ENCODE measurements around the gene FLOT2. TPM values are rescaled to one million over a fixed set of nuclear protein-coding genes. Genes with fewer than 3 reads are reported as not detected.
"Not testable (repeated sequence)": the region's sequence is repeated elsewhere in the genome, so short reads cannot be mapped to it uniquely, and the experiment has no call there.

FLOT2 gene
- total RNA-seq, 8 experiments from 2014 or later, result 22.2 to 61.3 (median 39.7) TPM

GRCh38 chr17:28934508-28934907 lies 37.0 kb upstream of the FLOT2 start:
- 84 to 100% (median 97%) methylated on average over 3 to 8 of the region's 8 CpGs; no CpG with 5 or more reads in 3 of the 10 experiments for WGBS, 10 experiments
- H3K27ac ChIP-seq; ATAC-seq (replicated peaks in 6 of 8); in situ Hi-C loops (cut with MboI; ENCODE audit: low pct_unique_long_range_greater_than_20kb in 2 of 9, low sequenced_read_pairs in 9 of 9, unreplicated experiment in 9 of 9); H3K4me3 ChIP-seq: not testable (repeated sequence)
- peaks cover 13 to 15% of the 10 kb centered on the region in 2 donors for H3K4me1 ChIP-seq (replicated peaks in 1 of 2)

DNA sequence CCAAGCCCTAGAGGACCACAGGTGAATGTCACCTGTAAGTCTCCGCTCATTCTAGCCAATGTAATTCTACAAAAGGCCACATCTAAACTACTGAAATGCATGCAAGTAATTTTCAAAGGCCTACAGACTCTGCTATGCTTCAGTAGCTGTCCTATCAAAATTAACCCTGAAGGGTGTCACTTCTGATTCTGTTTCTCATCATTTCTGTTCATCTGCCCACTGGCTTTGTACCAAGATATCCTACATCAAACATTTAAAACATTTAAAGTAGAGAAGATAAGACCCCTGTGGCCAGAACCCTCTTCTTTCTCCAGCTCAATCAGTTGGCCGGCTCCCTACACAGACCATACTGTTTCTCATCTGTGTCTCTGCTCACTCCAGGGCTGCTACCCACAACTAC lies 32.3 kb upstream of the FLOT2 start:
- no peak overlapping the region for H3K27ac ChIP-seq
- no peak for ATAC-seq (replicated peaks in 6 of 8)
- in situ Hi-C loops (cut with MboI; ENCODE audit: low pct_unique_long_range_greater_than_20kb in 2 of 9, low sequenced_read_pairs in 9 of 9, unreplicated experiment in 9 of 9), result loop anchor here in 1 of 9 experiments (10.0 kb wide), 1 partner anchor 165 kb away; no protein-coding TSS in a partner anchor
- no peaks in the 10 kb centered on the region for H3K4me1 ChIP-seq (replicated peaks in 1 of 2)
- 83 to 100% (median 100%) methylated on average over 1 to 2 of the region's 2 CpGs; no CpG with 5 or more reads in 4 of the 10 experiments for WGBS, 10 experiments
- H3K4me3 ChIP-seq, result no peak overlapping the region

DNA sequence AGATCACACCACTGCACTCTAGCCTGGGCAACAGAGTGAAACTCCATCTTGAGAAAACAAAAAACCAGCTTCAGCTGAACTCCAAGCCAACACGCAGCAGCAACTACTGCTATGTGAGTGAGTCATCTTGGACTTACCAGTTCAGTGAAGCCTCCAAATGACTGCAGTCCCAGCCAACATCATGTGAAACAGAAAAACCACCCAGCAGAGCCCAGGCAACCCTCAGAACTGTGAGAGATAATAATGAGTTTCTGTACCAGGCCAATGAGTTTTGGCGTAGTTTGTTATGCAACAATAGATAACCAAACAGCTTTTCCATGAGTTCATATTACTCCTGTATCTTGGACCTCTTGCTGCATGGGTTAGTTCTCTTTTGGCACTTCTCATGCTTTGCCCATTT lies 30.5 kb upstream of the FLOT2 start:
- no peak overlapping the region for H3K27ac ChIP-seq
- H3K4me1 ChIP-seq (replicated peaks in 1 of 2), result no peaks in the 10 kb centered on the region
- WGBS, 10 experiments, result 52 to 100% (median 100%) methylated on average over 1 to 2 of the region's 2 CpGs; no CpG with 5 or more reads in 3 of the 10 experiments
- no peak overlapping the region for H3K4me3 ChIP-seq
- in situ Hi-C loops (cut with MboI; ENCODE audit: low pct_unique_long_range_greater_than_20kb in 2 of 9, low sequenced_read_pairs in 9 of 9, unreplicated experiment in 9 of 9), result loop anchor here in 1 of 9 experiments (10.0 kb wide), 1 partner anchor 163 kb away; no protein-coding TSS in a partner anchor
- no peak for ATAC-seq (replicated peaks in 6 of 8)

DNA sequence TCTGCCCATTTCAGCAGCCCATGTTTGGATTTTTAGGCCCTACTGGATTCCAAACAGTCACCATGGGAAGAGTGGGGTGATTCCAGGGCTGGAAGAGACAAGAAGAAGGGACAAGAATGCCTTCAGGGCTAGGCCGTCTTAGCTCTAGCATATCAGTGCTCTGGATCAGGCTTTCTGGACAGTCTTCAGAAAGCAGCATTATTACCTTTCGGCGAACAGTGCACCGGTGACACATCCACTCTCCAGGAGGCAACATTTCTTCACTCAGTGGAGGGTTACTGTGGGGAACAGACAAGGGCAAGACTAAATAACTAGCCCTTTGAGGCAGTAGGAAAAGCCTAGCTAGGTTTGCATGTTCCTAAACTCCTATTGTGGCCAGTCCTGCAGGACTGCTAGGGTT lies 29.3 kb upstream of the FLOT2 start:
- Histone ChIP-seq H3K4me1 (replicated peaks in 1 of 2) (no peaks in the 10 kb centered on the region), H3K27ac (no peak overlapping the region), H3K4me3 (no peak overlapping the region)
- WGBS, 10 experiments, result 95 to 100% (median 100%) methylated on average over 1 to 4 of the region's 4 CpGs; no CpG with 5 or more reads in 3 of the 10 experiments
- ATAC-seq (replicated peaks in 6 of 8), result peak in 1 of 8 experiments; percentile 17
- in situ Hi-C loops (cut with MboI; ENCODE audit: low pct_unique_long_range_greater_than_20kb in 2 of 9, low sequenced_read_pairs in 9 of 9, unreplicated experiment in 9 of 9), result loop anchor here in 1 of 9 experiments (10.0 kb wide), 1 partner anchor 162 kb away; no protein-coding TSS in a partner anchor

GRCh38 chr17:28926366-28926765 lies 28.8 kb upstream of the FLOT2 start:
- WGBS, 10 experiments, result 92 to 100% (median 100%) methylated on average over 1 to 2 of the region's 2 CpGs; no CpG with 5 or more reads in 3 of the 10 experiments
- Histone ChIP-seq H3K4me1 (replicated peaks in 1 of 2) (no peaks in the 10 kb centered on the region), H3K27ac (no peak overlapping the region), H3K4me3 (no peak overlapping the region)
- no peak for ATAC-seq (replicated peaks in 6 of 8)
- in situ Hi-C loops (cut with MboI; ENCODE audit: low pct_unique_long_range_greater_than_20kb in 2 of 9, low sequenced_read_pairs in 9 of 9, unreplicated experiment in 9 of 9), result loop anchor here in 1 of 9 experiments (10.0 kb wide), 1 partner anchor 162 kb away; no protein-coding TSS in a partner anchor

- no peaks in the 10 kb centered on the region for H3K4me1 ChIP-seq (replicated peaks in 1 of 2)
- WGBS, 10 experiments, result 0 to 100% (median 58%) methylated on average over 1 to 2 of the region's 2 CpGs; no CpG with 5 or more reads in 1 of the 10 experiments
- in situ Hi-C loops (cut with MboI; ENCODE audit: low pct_unique_long_range_greater_than_20kb in 2 of 9, low sequenced_read_pairs in 9 of 9, unreplicated experiment in 9 of 9), result loop anchor here in 1 of 9 experiments (10.0 kb wide), 1 partner anchor 161 kb away; no protein-coding TSS in a partner anchor
- no peak overlapping the region for H3K27ac ChIP-seq
- peak in 3 of 8 experiments; percentile 36 to 73 (median 62) for ATAC-seq (replicated peaks in 6 of 8)
- H3K4me3 ChIP-seq, result no peak overlapping the region
Measured at GRCh38 chr17:28925912-28926365, 28.4 kb upstream of the FLOT2 start.

GRCh38 chr17:28920201-28920600 lies 22.7 kb upstream of the FLOT2 start:
- H3K4me3 ChIP-seq, result no peak overlapping the region
- no peaks in the 10 kb centered on the region for H3K4me1 ChIP-seq (replicated peaks in 1 of 2)
- no peak overlapping the region for H3K27ac ChIP-seq
- in situ Hi-C loops (cut with MboI; ENCODE audit: low pct_unique_long_range_greater_than_20kb in 2 of 9, low sequenced_read_pairs in 9 of 9, unreplicated experiment in 9 of 9), result loop anchor here in 3 of 9 experiments (10.0 to 25.0 kb wide), 2 partner anchors 155 to 158 kb away; no protein-coding TSS in a partner anchor
- no peak for ATAC-seq (replicated peaks in 6 of 8)

DNA sequence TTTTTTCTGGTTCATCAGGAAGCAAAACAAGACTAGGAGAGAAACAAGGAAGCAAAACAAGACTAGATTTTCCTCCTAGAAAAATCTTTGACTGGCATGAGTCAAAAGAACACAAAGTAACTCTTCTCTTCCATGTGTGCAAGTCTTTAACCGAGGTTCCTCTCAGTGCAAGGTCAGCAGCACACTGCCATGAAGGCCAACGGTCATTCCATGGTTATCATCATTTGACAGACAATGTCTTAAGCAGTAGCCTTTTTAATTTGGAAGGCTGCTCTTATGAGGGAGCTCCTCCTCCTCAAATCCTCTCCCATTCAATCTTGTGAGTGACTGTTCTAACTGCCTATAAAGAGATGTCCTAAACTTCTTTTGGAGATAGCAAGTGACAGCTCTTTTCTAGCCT lies 20.8 kb upstream of the FLOT2 start:
- H3K4me1 ChIP-seq (replicated peaks in 1 of 2), result no peaks in the 10 kb centered on the region
- in situ Hi-C loops (cut with MboI; ENCODE audit: low pct_unique_long_range_greater_than_20kb in 2 of 9, low sequenced_read_pairs in 9 of 9, unreplicated experiment in 9 of 9), result loop anchor here in 2 of 9 experiments (25.0 kb wide), 1 partner anchor 156 kb away; no protein-coding TSS in a partner anchor
- no peak for ATAC-seq (replicated peaks in 6 of 8)
- 62 to 100% (median 88%) methylated on average over 1 to 2 of the region's 2 CpGs; no CpG with 5 or more reads in 1 of the 10 experiments for WGBS, 10 experiments
- H3K4me3 ChIP-seq, result no peak overlapping the region
- no peak overlapping the region for H3K27ac ChIP-seq

GRCh38 chr17:28917465-28917864 lies 19.9 kb upstream of the FLOT2 start:
- WGBS, 10 experiments, result 20 to 100% (median 83%) methylated on average over 1 to 5 of the region's 5 CpGs; no CpG with 5 or more reads in 4 of the 10 experiments
- no peak overlapping the region for H3K27ac ChIP-seq
- in situ Hi-C loops (cut with MboI; ENCODE audit: low pct_unique_long_range_greater_than_20kb in 2 of 9, low sequenced_read_pairs in 9 of 9, unreplicated experiment in 9 of 9), result loop anchor here in 2 of 9 experiments (25.0 kb wide), 1 partner anchor 155 kb away; no protein-coding TSS in a partner anchor
- H3K4me3 ChIP-seq, result no peak overlapping the region
- ATAC-seq (replicated peaks in 6 of 8), result no peak
- no peaks in the 10 kb centered on the region for H3K4me1 ChIP-seq (replicated peaks in 1 of 2)

- Histone ChIP-seq H3K27ac (no peak overlapping the region), H3K4me3 (no peak overlapping the region), H3K4me1 (replicated peaks in 1 of 2) (no peaks in the 10 kb centered on the region)
- WGBS, 10 experiments, result 92 to 100% (median 98%) methylated on average over 1 to 6 of the region's 12 CpGs; no CpG with 5 or more reads in 2 of the 10 experiments
- in situ Hi-C loops (cut with MboI; ENCODE audit: low pct_unique_long_range_greater_than_20kb in 2 of 9, low sequenced_read_pairs in 9 of 9, unreplicated experiment in 9 of 9), result loop anchor here in 2 of 9 experiments (25.0 kb wide), 1 partner anchor 155 kb away; no protein-coding TSS in a partner anchor
- ATAC-seq (replicated peaks in 6 of 8), result no peak
Measured at GRCh38 chr17:28917029-28917428, 19.5 kb upstream of the FLOT2 start.

DNA sequence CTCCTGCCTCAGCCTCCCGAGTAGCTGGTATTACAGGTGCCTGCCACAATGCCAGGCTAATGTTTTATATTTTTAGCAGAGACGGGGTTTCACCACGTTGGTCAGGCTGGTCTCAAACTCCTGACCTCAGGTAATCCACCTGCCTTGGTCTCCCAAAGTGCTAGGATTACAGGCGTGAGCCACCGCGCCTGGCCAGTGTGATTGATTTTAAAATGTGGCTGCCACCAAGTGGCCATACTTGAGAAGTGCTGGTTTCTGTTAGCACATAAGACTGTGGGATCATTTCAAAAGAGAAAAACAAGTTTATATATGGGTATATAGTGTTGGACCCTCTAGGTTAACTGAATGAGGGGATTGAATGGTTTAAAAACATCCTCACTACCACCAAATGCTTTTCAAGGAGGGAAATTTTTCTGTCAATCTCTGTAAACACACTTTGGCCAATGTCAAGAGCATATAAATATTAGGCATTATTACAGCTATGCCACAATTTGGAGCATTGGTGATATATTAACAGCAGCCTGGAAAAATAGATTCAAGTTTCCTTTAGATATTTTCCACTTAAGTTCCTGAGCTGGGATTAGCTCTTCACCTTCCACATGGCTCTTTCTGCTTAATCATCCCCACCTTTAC lies 18.9 kb upstream of the FLOT2 start:
- peak in 6 of 8 experiments; percentile 45 to 83 (median 68) for ATAC-seq (replicated peaks in 6 of 8)
- Histone ChIP-seq H3K4me3 (no peak overlapping the region), H3K27ac (no peak overlapping the region), H3K4me1 (replicated peaks in 1 of 2) (no peaks in the 10 kb centered on the region)
- WGBS, 10 experiments, result 30 to 93% (median 69%) methylated on average over 2 to 5 of the region's 6 CpGs; no CpG with 5 or more reads in 5 of the 10 experiments
- in situ Hi-C loops (cut with MboI; ENCODE audit: low pct_unique_long_range_greater_than_20kb in 2 of 9, low sequenced_read_pairs in 9 of 9, unreplicated experiment in 9 of 9), result loop anchor here in 2 of 9 experiments (25.0 kb wide), 1 partner anchor 154 kb away; no protein-coding TSS in a partner anchor

DNA sequence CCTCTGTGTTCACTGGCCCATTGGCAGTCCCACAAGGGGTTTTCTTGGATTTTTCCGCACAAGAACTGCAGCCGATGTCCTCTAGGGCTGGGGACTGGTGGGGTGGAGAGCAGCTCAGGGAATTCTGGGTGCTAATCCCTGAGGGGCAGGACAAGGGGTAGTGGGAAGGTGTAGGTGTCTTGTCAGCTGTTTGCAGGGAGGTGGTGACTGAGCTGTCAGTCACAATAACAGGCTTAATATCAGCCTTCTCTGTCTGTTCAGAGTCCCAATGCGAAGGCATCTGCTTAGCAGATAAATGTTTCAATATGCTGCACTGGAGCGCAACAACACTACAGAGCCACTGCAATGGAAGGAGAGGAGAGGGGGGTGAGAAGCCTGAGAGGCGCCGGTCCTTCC lies 15.4 kb upstream of the FLOT2 start:
- Histone ChIP-seq H3K4me1 (replicated peaks in 1 of 2) (peaks cover 3 to 5% of the 10 kb centered on the region in 2 donors), H3K27ac (no peak overlapping the region), H3K4me3 (no peak overlapping the region)
- in situ Hi-C loops (cut with MboI; ENCODE audit: low pct_unique_long_range_greater_than_20kb in 2 of 9, low sequenced_read_pairs in 9 of 9, unreplicated experiment in 9 of 9), result loop anchor here in 2 of 9 experiments (25.0 kb wide), 1 partner anchor 151 kb away; no protein-coding TSS in a partner anchor
- 93 to 100% (median 97%) methylated on average over 1 to 4 of the region's 6 CpGs; no CpG with 5 or more reads in 4 of the 10 experiments for WGBS, 10 experiments
- ATAC-seq (replicated peaks in 6 of 8), result no peak
